Calu3 (cell line): Measurements from ENCODE around the gene GNAT1. TPM values are rescaled to one million over a fixed set of nuclear protein-coding genes. Genes with fewer than 3 reads are reported as not detected.
A peak's percentile ranks its signal among the peaks of the same experiment; 100 is the strongest.

Source experiments
- BruUV-seq: library from RNA; stranded (reverse); fragments of 400-500 nt; replicated peaks from 2 replicates; lab custom pipeline; 2021; lab: Mats Ljungman, UMichigan
- CTCF ChIA-PET: fragments of 300-600 bp; sonication (Branson Sonifier 250); formaldehyde crosslinking; loops from one replicate; lab custom pipeline; 2022; ENCODE audit warnings: antibody characterized with exemption; lab: Charles Lee
- DNase-seq: peaks from one replicate; pipeline ENCODE4 v3.0.0; 2022
- H3K27ac Mint-ChIP-seq: one replicate; pipeline ENCODE4 v1.8.0; 2022; ENCODE audit warnings: mixed read lengths; ENCODE audit not compliant: unreplicated experiment
- H3K27me3 Mint-ChIP-seq: one replicate; pipeline ENCODE4 v1.8.0; 2022; ENCODE audit warnings: mixed read lengths; ENCODE audit not compliant: unreplicated experiment
- H3K36me3 Mint-ChIP-seq: one replicate; pipeline ENCODE4 v1.8.0; 2022; ENCODE audit warnings: mild to moderate bottlenecking, moderate library complexity, mixed read lengths; ENCODE audit not compliant: insufficient read depth, unreplicated experiment
- H3K4me1 Mint-ChIP-seq: one replicate; pipeline ENCODE4 v1.8.0; 2022; ENCODE audit warnings: mild to moderate bottlenecking, low read depth, mixed read lengths; ENCODE audit not compliant: unreplicated experiment
- H3K4me3 Mint-ChIP-seq: one replicate; pipeline ENCODE4 v1.8.0; 2022; ENCODE audit warnings: mild to moderate bottlenecking, low read depth, moderate library complexity, mixed read lengths; ENCODE audit not compliant: unreplicated experiment
- H3K9me3 Mint-ChIP-seq: one replicate; pipeline ENCODE4 v1.8.0; 2022; ENCODE audit warnings: low read depth, mixed read lengths; ENCODE audit not compliant: unreplicated experiment
- intact Hi-C: fragments of 100-400 bp; cut with micrococcal nuclease; formaldehyde crosslinking; loops from one replicate; pipeline ENCODE4 v1.10.0; 2022; ENCODE audit not compliant: unreplicated experiment
- total RNA-seq: library from RNA; stranded (reverse); gene quantifications from 2 replicates; pipeline ENCODE4 v1.2.3, GENCODE V29; 2022
- TF ChIP-seq, protein P1 (sequence below): fragments of 200-600 bp; IDR thresholded peaks from one replicate; pipeline ENCODE4 v1.8.0; 2022; ENCODE audit warnings: antibody characterized with exemption; ENCODE audit not compliant: unreplicated experiment

GNAT1 gene
- total RNA-seq, 1 experiment from 2014 or later: not detected

- no peaks in the 10 kb centered on the region for H3K27me3 Mint-ChIP-seq
- no TSS peak for BruUV-seq
- TF ChIP-seq, protein P1, sequence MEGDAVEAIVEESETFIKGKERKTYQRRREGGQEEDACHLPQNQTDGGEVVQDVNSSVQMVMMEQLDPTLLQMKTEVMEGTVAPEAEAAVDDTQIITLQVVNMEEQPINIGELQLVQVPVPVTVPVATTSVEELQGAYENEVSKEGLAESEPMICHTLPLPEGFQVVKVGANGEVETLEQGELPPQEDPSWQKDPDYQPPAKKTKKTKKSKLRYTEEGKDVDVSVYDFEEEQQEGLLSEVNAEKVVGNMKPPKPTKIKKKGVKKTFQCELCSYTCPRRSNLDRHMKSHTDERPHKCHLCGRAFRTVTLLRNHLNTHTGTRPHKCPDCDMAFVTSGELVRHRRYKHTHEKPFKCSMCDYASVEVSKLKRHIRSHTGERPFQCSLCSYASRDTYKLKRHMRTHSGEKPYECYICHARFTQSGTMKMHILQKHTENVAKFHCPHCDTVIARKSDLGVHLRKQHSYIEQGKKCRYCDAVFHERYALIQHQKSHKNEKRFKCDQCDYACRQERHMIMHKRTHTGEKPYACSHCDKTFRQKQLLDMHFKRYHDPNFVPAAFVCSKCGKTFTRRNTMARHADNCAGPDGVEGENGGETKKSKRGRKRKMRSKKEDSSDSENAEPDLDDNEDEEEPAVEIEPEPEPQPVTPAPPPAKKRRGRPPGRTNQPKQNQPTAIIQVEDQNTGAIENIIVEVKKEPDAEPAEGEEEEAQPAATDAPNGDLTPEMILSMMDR: no peak
- CTCF ChIA-PET: no interaction called here
- no peaks in the 10 kb centered on the region for H3K9me3 Mint-ChIP-seq
- DNase-seq: no peak
- intact Hi-C loops: no loop called here
- no peak overlapping the region for H3K4me3 Mint-ChIP-seq
- H3K4me1 Mint-ChIP-seq: no peaks in the 10 kb centered on the region
- H3K27ac Mint-ChIP-seq: no peak overlapping the region
- no peaks in the 10 kb centered on the region for H3K36me3 Mint-ChIP-seq
Measured at GRCh38 chr3:50169232-50169832, 22.1 kb upstream of the GNAT1 start.

- H3K9me3 Mint-ChIP-seq: no peaks in the 10 kb centered on the region
- H3K36me3 Mint-ChIP-seq: no peaks in the 10 kb centered on the region
- BruUV-seq: no TSS peak
- no peak overlapping the region for H3K4me3 Mint-ChIP-seq
- CTCF ChIA-PET: no interaction called here
- H3K4me1 Mint-ChIP-seq: no peaks in the 10 kb centered on the region
- TF ChIP-seq, protein P1: no peak
- no peak for DNase-seq
- no peak overlapping the region for H3K27ac Mint-ChIP-seq
- no peaks in the 10 kb centered on the region for H3K27me3 Mint-ChIP-seq
- intact Hi-C loops: no loop called here
Measured at GRCh38 chr3:50169858-50170257, 21.6 kb upstream of the GNAT1 start.

DNA sequence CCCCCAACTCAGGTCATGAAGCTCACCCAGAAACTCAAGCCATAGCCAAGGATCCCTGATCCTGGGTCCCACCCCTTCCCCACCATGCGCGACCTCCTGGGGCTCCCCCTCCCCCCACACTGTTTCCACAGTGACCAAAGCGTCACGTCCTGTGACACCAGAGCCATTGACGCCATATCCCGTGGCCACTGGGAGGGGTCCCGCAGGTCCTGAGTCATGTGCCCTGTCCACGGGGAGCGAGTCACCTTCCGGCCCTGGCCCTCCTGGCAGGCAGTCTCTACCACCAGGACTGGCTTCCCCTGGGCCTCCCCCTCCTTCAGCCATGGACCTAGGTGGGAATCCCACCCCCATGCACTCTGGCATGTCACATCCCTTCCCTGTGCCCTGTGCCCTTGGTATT lies 20.7 kb upstream of the GNAT1 start:
- H3K27ac Mint-ChIP-seq: no peak overlapping the region

GRCh38 chr3:50171540-50172301 lies 19.7 kb upstream of the GNAT1 start:
- no peaks in the 10 kb centered on the region for H3K27me3 Mint-ChIP-seq
- no peak overlapping the region for H3K27ac Mint-ChIP-seq
- TF ChIP-seq, protein P1: no peak
- H3K4me1 Mint-ChIP-seq: no peaks in the 10 kb centered on the region
- peak; percentile 35 for DNase-seq
- no TSS peak for BruUV-seq
- H3K9me3 Mint-ChIP-seq: no peaks in the 10 kb centered on the region
- intact Hi-C loops: no loop called here
- H3K4me3 Mint-ChIP-seq: no peak overlapping the region
- H3K36me3 Mint-ChIP-seq: no peaks in the 10 kb centered on the region
- CTCF ChIA-PET: no interaction called here

More for the DNA sequence above, 20.7 kb upstream of the GNAT1 start:
- TF ChIP-seq, protein P1: no peak
- DNase-seq: no peak
- Mint-ChIP-seq H3K36me3 (no peaks in the 10 kb centered on the region), H3K4me1 (no peaks in the 10 kb centered on the region), H3K27me3 (no peaks in the 10 kb centered on the region), H3K4me3 (no peak overlapping the region), H3K9me3 (no peaks in the 10 kb centered on the region)
- BruUV-seq: no TSS peak
- intact Hi-C loops: no loop called here
- CTCF ChIA-PET: no interaction called here
